Left renal cortex interstitium (tissue), 4 donors: ENCODE data around the gene ZNF792. TPM values are rescaled to one million over a fixed set of nuclear protein-coding genes. Genes with fewer than 3 reads are reported as not detected.
"Not testable (repeated sequence)": the region's sequence is repeated elsewhere in the genome, so short reads cannot be mapped to it uniquely, and the experiment has no call there.

Source experiments
- DNase-seq, 4 donors: peaks; one replicate each; pipeline ENCODE4 v3.0.0-alpha.2; 2013; ENCODE audit warnings: low read depth in 4 of 4, low spot score in 2 of 4, missing footprints in 1 of 4
- polyA plus RNA-seq, 4 donors: library from polyadenylated mRNA; unstranded; fragments of 120-200 nt; gene quantifications; one replicate each; pipeline ENCODE4 v1.2.1, GENCODE V29; 2013; ENCODE audit not compliant: insufficient read length in 4 of 4

Gene ZNF792
- polyA plus RNA-seq, 4 donors: 5.3 to 7.2 (median 6.1) TPM

DNA sequence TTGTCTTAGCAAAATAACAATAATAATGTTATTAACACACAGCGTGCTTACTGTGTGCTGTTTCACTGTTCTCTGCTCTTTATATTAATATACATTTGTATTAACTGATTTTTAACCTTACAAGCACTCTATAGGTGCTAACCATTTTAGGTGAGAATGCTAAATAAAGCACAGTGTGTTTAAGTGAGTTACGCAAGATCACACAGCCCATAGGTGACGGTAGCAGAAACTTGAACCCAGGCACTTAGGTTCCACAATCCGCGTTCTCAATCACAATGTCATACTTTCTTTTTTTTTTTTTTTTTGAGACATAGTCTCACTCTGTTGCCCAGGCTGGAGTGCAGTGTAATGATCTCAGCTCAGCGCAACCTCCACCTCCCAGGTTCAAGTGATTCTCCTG lies 31.5 kb downstream of the ZNF792 start:
- DNase-seq: no peak

DNA sequence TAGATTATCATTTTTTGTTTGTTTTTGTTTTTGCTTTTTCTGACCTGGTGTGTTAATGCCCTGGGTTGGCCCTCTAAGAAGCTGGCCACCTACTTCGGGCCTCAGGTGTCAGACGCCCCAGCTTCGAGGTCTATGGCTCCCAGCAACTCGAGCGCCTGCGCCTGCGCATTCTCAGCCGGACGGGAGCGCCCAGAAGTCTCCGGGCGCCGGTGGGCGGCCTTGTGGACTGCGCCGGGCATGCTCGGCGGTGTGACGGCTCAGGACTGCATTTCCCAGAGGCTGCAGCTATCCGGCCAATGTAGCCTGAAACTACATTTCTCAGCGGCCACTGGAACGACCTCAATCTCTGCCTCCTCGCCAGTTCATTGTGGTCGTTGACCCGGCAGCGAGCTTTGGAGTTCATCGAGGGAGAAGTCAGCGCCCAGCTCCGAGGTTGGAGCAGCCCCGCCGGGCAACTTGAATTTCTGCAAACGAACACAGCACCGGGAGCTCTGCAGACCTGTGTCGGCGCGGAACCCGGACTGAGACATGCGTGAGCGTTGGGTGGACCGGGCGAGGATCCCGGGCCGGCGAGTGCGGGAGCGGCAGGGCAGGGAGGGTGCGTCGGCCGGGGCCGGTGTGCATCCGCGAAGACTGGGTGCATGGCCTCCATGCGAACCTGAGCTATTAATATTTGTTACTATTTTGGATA lies 37.2 kb downstream of the ZNF792 start, which contains the start of gene ZNF30:
ZNF30 (plus strand) TSS at position 219 of the 691 bp plus-strand sequence. CDS start 3,045 bp downstream, outside the sequence.
- peak; percentile 56 to 88 (median 74) for DNase-seq

DNA sequence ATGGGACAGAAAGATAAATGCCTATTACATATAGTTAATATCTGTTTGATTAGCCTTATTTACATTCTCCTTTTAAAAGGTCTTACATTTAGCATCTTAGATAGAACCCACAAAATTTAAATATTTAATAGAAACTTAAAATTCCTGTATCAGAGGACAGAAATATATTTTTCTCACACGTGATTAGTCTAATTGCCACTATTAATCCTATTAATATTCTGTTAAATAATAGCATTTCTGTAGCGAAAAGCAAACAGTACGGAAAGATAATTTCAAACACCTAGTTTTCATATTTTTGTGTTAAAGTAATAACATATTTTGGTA lies 37.7 kb downstream of the ZNF792 start:
- DNase-seq: no peak

GRCh38 chr19:34925278-34925855 lies 38.7 kb downstream of the ZNF792 start:
- DNase-seq: no peak

DNA sequence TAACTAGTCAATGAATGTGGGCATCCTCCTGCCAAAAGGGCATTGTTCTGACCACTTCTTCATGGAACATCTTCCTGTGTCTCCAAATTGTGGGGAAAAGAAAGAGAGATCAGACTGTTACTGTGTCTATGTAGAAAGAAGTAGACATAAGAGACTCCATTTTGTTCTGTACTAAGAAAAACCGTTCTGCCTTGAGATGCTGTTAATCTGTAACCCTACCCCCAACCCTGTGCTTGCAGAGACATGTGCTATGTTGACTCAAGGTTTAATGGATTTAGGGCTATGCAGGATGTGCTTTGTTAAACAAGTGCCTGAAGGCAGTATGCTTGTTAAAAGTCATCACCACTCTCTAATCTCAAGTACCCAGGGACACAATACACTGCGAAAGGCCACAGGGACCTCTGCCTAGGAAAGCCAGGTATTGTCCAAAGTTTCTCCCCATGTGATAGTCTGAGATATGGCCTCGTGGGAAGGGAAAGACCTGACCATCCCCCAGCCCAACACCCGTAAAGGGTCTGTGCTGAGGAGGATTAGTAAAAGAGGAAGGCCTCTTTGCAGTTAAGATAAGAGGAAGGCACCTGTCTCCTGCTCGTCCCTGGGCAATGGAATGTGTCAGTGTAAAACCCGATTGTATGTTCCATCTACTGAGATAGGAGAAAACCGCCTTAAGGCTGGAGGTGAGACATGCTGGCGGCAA lies 43.8 kb downstream of the ZNF792 start:
- not testable (repeated sequence) for DNase-seq

DNA sequence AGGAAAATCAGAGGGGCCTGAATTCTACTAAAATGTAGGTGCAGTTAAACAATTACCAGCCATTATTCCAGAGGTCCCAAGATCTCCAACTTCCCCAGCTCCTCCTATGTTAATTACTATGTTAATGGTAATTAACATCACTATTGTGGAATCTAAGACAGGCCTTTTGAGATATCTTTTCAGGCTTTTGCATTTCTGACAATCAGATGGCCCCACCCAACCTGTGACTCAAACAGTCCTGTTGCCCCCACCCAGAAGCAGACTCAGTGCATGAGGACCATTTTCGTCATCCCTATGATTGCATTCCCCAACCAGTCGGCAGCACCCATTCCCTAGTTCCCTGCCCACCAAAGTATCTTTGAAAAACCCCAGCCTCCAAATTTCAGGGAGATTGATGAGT lies 45.8 kb downstream of the ZNF792 start:
- no peak for DNase-seq

GRCh38 chr19:34917144-34917543 lies 46.9 kb downstream of the ZNF792 start:
- DNase-seq: not testable (repeated sequence)

DNA sequence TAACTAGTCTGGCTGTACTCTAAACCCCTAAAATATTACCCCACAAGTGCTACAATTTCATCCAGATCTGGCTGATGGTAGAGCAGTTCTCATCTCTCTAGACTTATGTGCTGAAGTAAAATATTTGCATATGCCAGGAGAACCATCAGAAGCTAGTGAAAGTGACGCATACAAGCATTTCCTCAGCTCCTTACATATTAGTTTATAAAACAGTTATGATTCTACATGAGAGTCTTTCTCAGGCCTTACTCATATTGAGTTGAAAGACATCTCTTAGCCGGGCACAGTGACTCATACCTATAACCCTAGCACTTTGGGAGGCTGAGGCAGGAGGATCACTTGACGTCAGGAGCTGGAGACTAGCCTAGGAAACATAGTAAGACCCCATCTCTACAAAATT lies 53.3 kb downstream of the ZNF792 start:
- DNase-seq: no peak

Other genes with a start within 250 kb of the ZNF792 start
- 10 to 100 TPM; 22.4 to 29.8 (median 25.1) TPM for gene ZNF181, start 230.0 kb downstream of the ZNF792 start, polyA plus RNA-seq
- 10 to 100 TPM; 12.8 to 18.1 (median 16.2) TPM for gene ZNF599, start 191.0 kb downstream of the ZNF792 start, polyA plus RNA-seq
- gene ZNF30, start 37.3 kb downstream of the ZNF792 start, polyA plus RNA-seq: 1 to 10 TPM; 5.6 to 7.9 (median 7.2) TPM
- gene GRAMD1A, start 36.1 kb upstream of the ZNF792 start, polyA plus RNA-seq: 10 to 100 TPM; 48.1 to 87.2 (median 61.3) TPM
- gene SCN1B, start 66.2 kb upstream of the ZNF792 start, polyA plus RNA-seq: 1 to 10 TPM in 3 of 4 donors, under 1 TPM in 1; 0.41 to 1.4 (median 1.4) TPM
- 100 to 1,000 TPM in 3 of 4 donors, 10 to 100 TPM in 1; 88.9 to 122 (median 112) TPM for gene HPN, start 77.5 kb upstream of the ZNF792 start, polyA plus RNA-seq
- gene FXYD3, start 151.6 kb upstream of the ZNF792 start, polyA plus RNA-seq: 10 to 100 TPM; 16.2 to 25.3 (median 19.5) TPM
- 1 to 10 TPM; 2.9 to 4.0 (median 3.3) TPM for gene LGI4, start 170.8 kb upstream of the ZNF792 start, polyA plus RNA-seq
- 10 to 100 TPM; 15.4 to 32.1 (median 24.9) TPM for gene FXYD1, start 174.6 kb upstream of the ZNF792 start, polyA plus RNA-seq
- gene FXYD7, start 179.0 kb upstream of the ZNF792 start, polyA plus RNA-seq: 1 to 10 TPM in 2 of 4 donors, under 1 TPM in 2; 0.44 to 2.2 (median 1.3) TPM
- gene FXYD5, start 190.5 kb upstream of the ZNF792 start, polyA plus RNA-seq: 10 to 100 TPM; 19.5 to 33.3 (median 25.7) TPM